HEK293T (cell line): ENCODE results near the gene ADA.

Experiments used
- ARNT ChIP-seq: fragments of 450-650 bp; IDR thresholded peaks from 2 replicates; pipeline ENCODE4 v1.6.1; 2017; ENCODE audit warnings: mild to moderate bottlenecking
- CTBP1 ChIP-seq: fragments of 450-650 bp; IDR thresholded peaks from 2 replicates; pipeline ENCODE4 v1.6.1; 2016; ENCODE audit warnings: borderline replicate concordance
- ELF4 ChIP-seq: fragments of 450-650 bp; IDR thresholded peaks from 2 replicates; pipeline ENCODE4 v1.6.1; 2017; ENCODE audit warnings: antibody characterized with exemption
- FOXA1 ChIP-seq: fragments of 450-650 bp; IDR thresholded peaks from 2 replicates; pipeline ENCODE4 v1.6.1; 2016; ENCODE audit warnings: mild to moderate bottlenecking
- FOXM1 ChIP-seq: fragments of 450-650 bp; IDR thresholded peaks from 2 replicates; pipeline ENCODE4 v1.6.1; 2017; ENCODE audit warnings: mild to moderate bottlenecking, borderline replicate concordance
- HDGF ChIP-seq: fragments of 450-650 bp; IDR thresholded peaks from 2 replicates; pipeline ENCODE4 v1.6.1; 2017; ENCODE audit warnings: antibody characterized with exemption, borderline replicate concordance
- NFRKB ChIP-seq: fragments of 450-650 bp; IDR thresholded peaks from 2 replicates; pipeline ENCODE4 v1.6.1; 2016; ENCODE audit warnings: mild to moderate bottlenecking, moderate library complexity
- SP1 ChIP-seq: fragments of 450-650 bp; IDR thresholded peaks from 2 replicates; pipeline ENCODE4 v1.6.1; 2017
- SUZ12 ChIP-seq: fragments of 450-650 bp; IDR thresholded peaks from 2 replicates; pipeline ENCODE4 v1.6.1; 2016; ENCODE audit warnings: mild to moderate bottlenecking
- TF ChIP-seq, protein P1 (sequence below): fragments of 450-650 bp; IDR thresholded peaks from 2 replicates; pipeline ENCODE4 v1.6.1; 2016

DNA sequence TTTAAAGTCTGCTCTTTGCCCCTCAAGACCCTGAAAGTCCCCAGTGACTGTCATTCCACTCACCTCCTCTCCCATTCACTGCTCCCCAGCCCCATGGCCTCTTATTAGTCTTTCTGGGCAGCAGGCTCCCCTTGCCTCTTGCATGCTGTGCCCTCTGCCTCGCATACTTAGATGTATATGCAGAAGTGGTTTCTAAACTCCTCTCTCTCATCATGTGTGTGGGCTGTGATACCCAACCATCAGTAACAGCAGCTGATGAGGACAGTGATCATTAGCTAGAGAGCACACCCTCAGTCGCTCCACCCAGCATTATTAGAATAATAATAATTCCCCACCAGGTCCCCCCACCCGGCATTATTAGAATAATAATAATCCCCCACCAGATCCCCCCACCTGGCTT is 54.6 kb downstream of the ADA start:
- TF ChIP-seq FOXM1: no peak
- TF ChIP-seq SP1: no peak
- no peak for TF ChIP-seq ELF4
- TF ChIP-seq, protein P1, sequence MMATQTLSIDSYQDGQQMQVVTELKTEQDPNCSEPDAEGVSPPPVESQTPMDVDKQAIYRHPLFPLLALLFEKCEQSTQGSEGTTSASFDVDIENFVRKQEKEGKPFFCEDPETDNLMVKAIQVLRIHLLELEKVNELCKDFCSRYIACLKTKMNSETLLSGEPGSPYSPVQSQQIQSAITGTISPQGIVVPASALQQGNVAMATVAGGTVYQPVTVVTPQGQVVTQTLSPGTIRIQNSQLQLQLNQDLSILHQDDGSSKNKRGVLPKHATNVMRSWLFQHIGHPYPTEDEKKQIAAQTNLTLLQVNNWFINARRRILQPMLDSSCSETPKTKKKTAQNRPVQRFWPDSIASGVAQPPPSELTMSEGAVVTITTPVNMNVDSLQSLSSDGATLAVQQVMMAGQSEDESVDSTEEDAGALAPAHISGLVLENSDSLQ: no peak
- TF ChIP-seq FOXA1: no peak
- no peak for TF ChIP-seq SUZ12
- no peak for TF ChIP-seq CTBP1
- TF ChIP-seq NFRKB: no peak
- TF ChIP-seq ARNT: no peak
- TF ChIP-seq HDGF: no peak
